NCI-H187 treated with DMSO at 0.1 percent for 48 hours (cell line): ENCODE measurements around the gene FZR1.
A peak's percentile ranks its signal among the peaks of the same experiment; 100 is the strongest.
"Not testable (repeated sequence)": the region's sequence is repeated elsewhere in the genome, so short reads cannot be mapped to it uniquely, and the experiment has no call there.

Experiments used
- DNase-seq: peaks from one replicate; lab custom pipeline; 2025; lab: John Stamatoyannopoulos, UW

Gene FZR1

GRCh38 chr19:3547301-3547731 is 41.2 kb downstream of the FZR1 start:
- DNase-seq, result no peak

- no peak for DNase-seq
Measured at GRCh38 chr19:3547767-3548282, 41.7 kb downstream of the FZR1 start.

- no peak for DNase-seq
Measured at GRCh38 chr19:3548606-3549005, 42.5 kb downstream of the FZR1 start.

GRCh38 chr19:3549816-3550215 is 43.7 kb downstream of the FZR1 start:
- no peak for DNase-seq

- no peak for DNase-seq
Measured at GRCh38 chr19:3550947-3551791, 45.1 kb downstream of the FZR1 start.

GRCh38 chr19:3551792-3552095 is 45.6 kb downstream of the FZR1 start:
- no peak for DNase-seq

- no peak for DNase-seq
Measured at GRCh38 chr19:3554254-3555083, 48.4 kb downstream of the FZR1 start.

- DNase-seq, result no peak
Measured at GRCh38 chr19:3555653-3556422, 49.7 kb downstream of the FZR1 start.

- DNase-seq, result no peak
Measured at GRCh38 chr19:3556423-3556977, 50.4 kb downstream of the FZR1 start.

GRCh38 chr19:3556978-3557460 is 50.9 kb downstream of the FZR1 start:
- DNase-seq, result no peak

- DNase-seq, result peak; percentile 84
Measured at GRCh38 chr19:3557461-3558248, 51.5 kb downstream of the FZR1 start, which contains the start of gene MFSD12. Gene MFSD12, minus strand, starts transcription at chr19:3557586. Its CDS starts 183 bp downstream, at chr19:3557403.

- no peak for DNase-seq
Measured at GRCh38 chr19:3563709-3564524, 57.8 kb downstream of the FZR1 start.

- no peak for DNase-seq
Measured at GRCh38 chr19:3565139-3565538, 59.0 kb downstream of the FZR1 start.

GRCh38 chr19:3570042-3570441 is 63.9 kb downstream of the FZR1 start:
- DNase-seq, result not testable (repeated sequence)

GRCh38 chr19:3570606-3571011 is 64.5 kb downstream of the FZR1 start:
- DNase-seq, result no peak

- peak; percentile 95 for DNase-seq
Measured at GRCh38 chr19:3572132-3572854, 66.2 kb downstream of the FZR1 start.

GRCh38 chr19:3572855-3573161 is 66.7 kb downstream of the FZR1 start, which contains the start of gene HMG20B:
Gene HMG20B, plus strand, starts transcription at chr19:3572944. Its CDS starts 366 bp downstream, at chr19:3573310.
- DNase-seq, result no peak

GRCh38 chr19:3573162-3573857 is 67.2 kb downstream of the FZR1 start:
- DNase-seq, result no peak
